GM18508 (cell line): Measurements from ENCODE around the gene UBE2G2.
"Not testable (repeated sequence)": the region's sequence is repeated elsewhere in the genome, so short reads cannot be mapped to it uniquely, and the experiment has no call there.

ENCODE experiments used
- ATAC-seq: cut with Tn5 transposase; IDR thresholded peaks from one replicate; pipeline ENCODE4 v1.9.1; 2021; ENCODE audit warnings: moderate number of reproducible peaks; ENCODE audit not compliant: insufficient read depth, unreplicated experiment

The UBE2G2 gene

DNA sequence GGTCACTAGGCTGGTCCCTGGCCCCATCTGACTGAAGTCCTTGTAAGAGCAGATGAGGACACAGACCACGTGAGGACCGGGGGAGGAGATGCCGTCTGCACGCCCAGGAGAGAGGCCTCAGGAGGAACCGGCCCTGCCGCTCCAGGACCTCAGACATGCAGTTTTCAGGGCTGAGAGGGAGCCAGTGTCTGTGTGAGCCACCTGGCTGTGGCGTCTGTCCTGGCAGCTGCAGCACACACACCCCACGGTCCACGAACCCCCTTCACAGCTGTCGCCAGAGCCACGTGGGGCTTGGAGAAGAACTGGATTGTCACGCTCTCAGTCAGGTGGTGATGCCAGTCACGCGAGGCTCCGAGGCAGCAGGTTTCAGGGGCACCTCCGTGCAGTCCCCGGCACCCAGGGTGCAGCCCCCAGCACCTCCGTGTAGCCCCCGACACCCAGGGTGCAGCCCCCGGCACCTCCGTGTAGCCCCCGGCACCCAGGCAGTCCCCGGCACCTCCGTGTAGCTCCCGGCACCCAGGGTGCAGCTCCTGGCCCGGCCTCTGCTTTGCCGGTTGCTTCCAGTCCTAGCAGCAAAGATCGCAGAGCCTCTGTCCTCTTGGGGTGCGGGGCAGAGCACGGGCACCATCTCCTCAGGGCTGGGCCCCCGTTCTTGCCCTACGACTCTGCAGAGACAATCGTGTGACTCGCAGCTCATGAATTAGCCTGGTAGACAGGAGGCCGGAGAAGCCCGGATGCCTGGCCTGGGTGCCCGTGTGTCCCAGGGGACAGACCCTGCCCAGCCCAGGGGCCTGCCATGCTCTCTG, 35.2 kb upstream of the UBE2G2 start:
- ATAC-seq = no peak

DNA sequence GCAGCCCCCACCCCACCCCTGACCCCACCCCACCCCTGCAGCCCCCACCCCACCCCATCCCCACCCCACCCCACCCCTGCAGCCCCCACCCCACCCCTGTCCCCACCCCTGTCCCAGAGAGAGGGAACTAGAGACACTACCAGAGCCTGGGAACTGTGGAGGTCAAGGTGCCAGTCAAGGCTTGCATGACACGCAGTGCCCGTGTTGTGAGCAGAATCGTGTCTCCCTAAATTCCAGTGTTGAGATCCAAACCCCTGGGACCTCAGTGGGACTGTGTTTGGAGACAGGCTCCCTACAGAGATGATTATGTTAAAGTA, 34.7 kb upstream of the UBE2G2 start:
- ATAC-seq = no peak

DNA sequence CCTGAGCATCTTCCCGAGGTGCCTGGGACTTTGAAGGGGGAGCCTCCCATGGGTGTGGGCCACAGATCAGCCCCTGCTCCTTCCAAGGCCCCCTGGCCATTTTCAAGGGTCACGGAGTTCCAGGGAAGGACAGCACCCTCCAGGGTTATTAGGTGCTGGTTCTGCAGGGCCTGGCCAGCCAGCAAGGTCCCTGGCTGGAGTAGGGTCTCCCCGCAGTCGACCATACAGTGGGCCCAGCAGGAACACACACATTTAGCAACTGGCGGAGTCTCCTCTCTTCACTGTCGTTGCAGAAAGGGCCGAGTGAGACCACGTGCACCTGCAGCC, 34.0 kb upstream of the UBE2G2 start:
- ATAC-seq = no peak

DNA sequence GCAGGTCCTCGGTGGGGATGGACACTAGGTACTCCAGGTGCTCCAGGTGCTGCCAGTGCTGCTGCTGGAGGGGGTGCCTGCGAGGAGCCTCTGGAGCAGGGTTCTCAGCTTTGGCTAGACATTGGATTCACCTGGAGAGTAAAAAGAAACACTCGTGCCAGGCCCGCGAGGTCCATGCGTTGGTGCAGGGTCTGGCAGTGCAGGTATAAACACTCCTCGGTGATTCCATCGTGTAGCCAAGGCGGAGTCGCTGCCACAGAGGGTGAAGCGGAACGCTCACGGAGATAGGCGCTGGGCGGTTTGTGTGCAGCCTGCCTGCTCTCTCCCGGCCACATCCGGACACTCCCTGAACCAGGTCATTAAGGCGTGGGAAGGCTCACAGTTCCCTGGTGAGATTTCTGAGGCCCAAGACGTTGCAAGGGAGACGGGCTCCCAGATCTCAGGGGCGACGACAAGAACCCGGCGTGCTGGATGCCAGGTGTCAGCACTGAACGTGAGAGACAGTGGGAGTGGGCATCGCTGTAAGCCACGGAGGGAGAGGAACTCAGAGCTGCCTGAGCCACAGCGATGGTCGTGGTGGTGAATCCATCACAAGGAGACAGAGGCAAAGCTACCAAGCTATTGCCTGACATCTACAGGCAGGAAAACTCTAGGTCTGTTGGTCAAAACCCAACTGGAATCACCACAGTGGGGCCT, 33.5 kb upstream of the UBE2G2 start:
- no peak for ATAC-seq

DNA sequence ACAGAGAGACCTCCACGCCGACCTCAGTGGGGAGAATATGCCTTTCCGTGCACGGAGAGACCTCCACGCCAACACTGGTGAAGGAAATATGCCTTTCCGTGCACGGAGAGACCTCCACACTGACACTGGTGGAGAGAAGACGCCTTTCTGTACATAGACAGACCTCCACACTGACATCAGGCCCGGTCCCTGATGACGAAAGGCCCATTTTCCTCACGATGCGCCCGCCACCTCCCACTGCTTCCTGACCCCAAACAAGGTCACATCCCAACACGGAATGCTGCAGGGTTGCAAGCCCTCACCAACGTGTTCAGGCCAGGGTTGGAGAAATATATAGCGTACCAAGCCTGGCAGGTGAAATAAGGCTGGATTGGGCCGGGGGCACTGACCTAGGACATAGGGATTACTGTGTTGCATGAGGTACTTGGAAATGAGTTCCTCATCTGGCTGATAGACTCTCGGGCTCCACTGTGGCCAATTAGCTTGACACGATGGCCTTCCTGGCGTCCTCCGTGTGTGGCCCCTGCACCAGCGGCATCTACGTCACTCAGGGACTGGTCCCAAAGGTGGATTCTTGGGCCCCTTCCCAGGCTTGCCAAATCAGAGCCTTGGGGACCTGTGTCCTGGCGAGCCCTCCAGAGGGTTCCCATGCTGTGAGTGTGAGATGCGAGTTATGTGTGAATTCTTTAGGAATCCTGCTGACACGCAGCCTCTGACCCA, 32.8 kb upstream of the UBE2G2 start:
- no peak for ATAC-seq

GRCh38 chr21:44833663-44834062, 32.0 kb upstream of the UBE2G2 start:
- no peak for ATAC-seq

GRCh38 chr21:44832516-44833255, 31.1 kb upstream of the UBE2G2 start:
- ATAC-seq = not testable (repeated sequence)

DNA sequence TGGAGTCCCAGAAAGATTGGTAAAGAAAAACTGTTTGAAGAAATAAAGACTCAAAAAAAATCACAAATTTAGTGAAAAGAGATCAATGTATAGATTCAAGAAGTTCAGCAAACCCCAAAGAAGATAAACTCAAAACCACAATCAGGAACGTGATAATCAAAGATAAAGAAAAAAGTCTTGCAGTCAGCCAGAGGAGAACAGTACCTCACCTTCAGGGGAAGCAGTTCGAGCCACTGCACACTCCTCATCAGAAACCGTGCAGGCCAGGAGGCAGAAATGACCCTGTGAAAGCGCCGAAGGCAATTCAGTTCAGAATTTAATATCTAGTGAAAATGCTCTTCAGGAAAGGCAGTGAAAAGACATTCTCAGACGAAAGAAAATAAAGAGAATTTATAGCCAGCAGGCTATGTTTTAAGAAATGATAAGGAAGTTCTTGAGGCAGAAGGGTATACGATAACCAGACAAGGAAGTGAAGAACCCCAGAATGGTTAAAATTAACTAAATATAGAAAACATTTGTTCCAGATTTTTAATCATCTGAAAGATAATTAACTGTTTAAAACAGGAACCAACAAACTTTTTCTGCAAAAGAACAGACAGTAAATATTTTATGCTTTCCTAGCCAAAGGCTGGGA, 29.7 kb upstream of the UBE2G2 start:
- no peak for ATAC-seq

- no peak for ATAC-seq
Measured at GRCh38 chr21:44829507-44830092, 28.0 kb upstream of the UBE2G2 start.

GRCh38 chr21:44828362-44829056, 26.9 kb upstream of the UBE2G2 start:
- no peak for ATAC-seq

- no peak for ATAC-seq
Measured at GRCh38 chr21:44823179-44823660, 21.6 kb upstream of the UBE2G2 start.

GRCh38 chr21:44822484-44823178, 21.0 kb upstream of the UBE2G2 start:
- no peak for ATAC-seq

DNA sequence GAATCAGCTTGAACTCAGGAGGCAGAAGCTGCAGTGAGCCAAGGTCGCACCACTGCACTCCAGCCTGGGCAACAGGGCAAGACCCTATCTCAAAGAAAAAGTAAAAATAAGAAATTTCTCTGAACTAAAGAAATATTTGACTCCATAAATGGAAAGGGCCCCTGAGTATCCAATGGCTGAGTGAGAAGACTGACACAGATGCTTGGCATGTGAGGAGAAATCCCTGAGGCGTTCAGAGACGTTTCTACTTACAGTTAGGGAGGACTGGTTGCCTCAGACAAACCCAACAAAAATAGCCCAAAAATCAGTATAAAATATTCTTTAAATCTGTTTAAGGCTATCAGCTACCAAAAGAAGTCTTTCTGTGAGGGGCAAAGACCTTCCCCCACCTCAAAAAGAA, 19.2 kb upstream of the UBE2G2 start:
- ATAC-seq = no peak

- ATAC-seq = no peak
Measured at GRCh38 chr21:44819283-44820243, 17.9 kb upstream of the UBE2G2 start.

GRCh38 chr21:44818640-44819011, 17.0 kb upstream of the UBE2G2 start:
- ATAC-seq = no peak

DNA sequence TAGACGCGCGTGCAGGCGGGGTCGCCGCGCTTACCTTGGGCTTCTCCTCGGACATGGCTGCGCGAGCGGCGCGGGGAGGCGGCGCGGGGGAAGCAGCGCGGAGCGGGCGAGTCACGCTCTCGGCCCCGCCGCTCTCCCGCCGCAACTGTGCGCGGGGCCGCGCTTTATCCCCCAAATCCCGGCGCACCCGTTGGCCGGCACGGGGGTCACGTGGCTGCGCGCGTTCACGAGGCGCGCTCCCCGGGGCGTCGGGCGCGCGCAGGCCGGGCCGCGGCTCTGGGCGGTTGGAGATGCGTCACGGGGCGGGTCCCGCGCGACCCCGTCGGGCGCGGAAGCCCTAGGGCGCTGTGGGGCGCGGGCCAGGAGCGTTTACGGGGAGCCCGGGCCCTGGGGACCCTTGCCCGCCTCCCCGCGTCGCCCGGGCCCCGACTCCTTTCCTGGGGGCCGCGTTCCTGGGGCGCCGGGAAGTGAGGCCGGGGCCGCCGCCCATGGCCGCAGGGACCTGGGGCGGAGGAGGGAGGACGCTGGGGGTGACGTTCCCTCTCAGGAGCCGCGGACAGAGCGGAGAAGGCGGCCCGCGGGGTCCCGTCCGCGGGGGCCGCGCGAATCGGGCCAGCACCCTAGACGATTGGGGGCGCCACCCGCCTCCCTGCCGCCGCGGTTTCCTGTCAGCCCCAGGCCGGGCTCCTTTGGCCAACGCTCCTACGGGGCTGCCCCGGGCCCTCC, 16.5 kb upstream of the UBE2G2 start, which contains the start of gene SUMO3:
Gene SUMO3, minus strand, starts transcription at position 149 of the 726 bp plus-strand sequence. Its CDS starts 94 bp downstream, at position 55.
- ATAC-seq = no peak

GRCh38 chr21:44817506-44817880, 15.9 kb upstream of the UBE2G2 start:
- ATAC-seq = no peak
